Thymus (tissue), 14 donors: ENCODE measurements around the gene RHOJ. TPM values are rescaled to one million over a fixed set of nuclear protein-coding genes. Genes with fewer than 3 reads are reported as not detected.
"Not testable (repeated sequence)": the region's sequence is repeated elsewhere in the genome, so short reads cannot be mapped to it uniquely, and the experiment has no call there.

Source experiments
- DNase-seq, 9 donors: peaks; one replicate each; pipeline ENCODE4 v3.0.0-alpha.2; 2013; ENCODE audit warnings: low spot score in 9 of 9, low read depth in 6 of 9, missing footprints in 1 of 9
- H3K27ac ChIP-seq, 2 donors: one replicate each; pipeline ENCODE4 v1.5.1; 2013; ENCODE audit warnings: control low read depth in 1 of 2, low read depth in 1 of 2, low read length in 1 of 2, mild to moderate bottlenecking in 1 of 2, moderate library complexity in 1 of 2
- H3K27me3 ChIP-seq, 2 donors: one replicate each; pipeline ENCODE4 v1.5.1; 2013; ENCODE audit warnings: low read length in 1 of 2; ENCODE audit not compliant: control insufficient read depth in 2 of 2, insufficient read depth in 1 of 2
- H3K36me3 ChIP-seq, 2 donors: one replicate each; pipeline ENCODE4 v1.5.1; 2013; ENCODE audit warnings: low read length in 1 of 2, mild to moderate bottlenecking in 1 of 2, moderate library complexity in 1 of 2; ENCODE audit not compliant: control insufficient read depth in 2 of 2, insufficient read depth in 2 of 2
- H3K4me1 ChIP-seq, 2 donors: one replicate each; pipeline ENCODE4 v1.5.1; 2013; ENCODE audit warnings: low read length in 2 of 2; ENCODE audit not compliant: control insufficient read depth in 2 of 2, insufficient read depth in 2 of 2
- H3K4me3 ChIP-seq, 2 donors: one replicate each; pipeline ENCODE4 v1.5.1; 2013; ENCODE audit warnings: low read length in 2 of 2, control low read depth in 1 of 2, mild to moderate bottlenecking in 1 of 2
- H3K9me3 ChIP-seq, 2 donors: one replicate each; pipeline ENCODE4 v1.5.1; 2013; ENCODE audit warnings: low read length in 1 of 2, mild to moderate bottlenecking in 1 of 2; ENCODE audit not compliant: control insufficient read depth in 2 of 2, insufficient read depth in 1 of 2
- WGBS: extraction: QIAGEN DNeasy Blood & Tissue Kit; methylation state at CpG from one replicate; pipeline ENCODE4 v1.1.7; 2013; 5-methylcytosine and 5-hydroxymethylcytosine counted together
- long read RNA-seq, 10 donors: transcript quantifications; one replicate each; lab custom pipeline, GENCODE V29; 2026
- polyA plus RNA-seq: library from polyadenylated mRNA; stranded (reverse); fragments of 200-250 nt; gene quantifications from one replicate; pipeline ENCODE4 v1.2.3, GENCODE V29; 2013
- total RNA-seq: library from RNA; stranded (reverse); fragments of 120-200 nt; gene quantifications from one replicate; pipeline ENCODE4 v1.2.4, GENCODE V29; 2013
- donor health status: healthy.

The RHOJ gene
- total RNA-seq = 1.0 TPM
- 6.0 TPM for polyA plus RNA-seq
- long read RNA-seq, donor 1 = 0 reads
- long read RNA-seq, donor 2 = 0 reads
- long read RNA-seq, donor 3, partial matches to known transcripts = 0 of 1 reads
- long read RNA-seq, donor 3, other reads (novel, unspliced or antisense) = 0 of 1 reads
- long read RNA-seq, donor 4, partial matches to known transcripts = 0 of 1 reads
- long read RNA-seq, donor 4, other reads (novel, unspliced or antisense) = 0 of 1 reads
- long read RNA-seq, donor 5, partial matches to known transcripts = 0 of 4 reads
- long read RNA-seq, donor 5, other reads (novel, unspliced or antisense) = 0 of 4 reads
- long read RNA-seq, donor 6, partial matches to known transcripts = 0 of 5 reads
- long read RNA-seq, donor 6, other reads (novel, unspliced or antisense) = 0 of 5 reads
- long read RNA-seq, donor 7, partial matches to known transcripts = 0 of 2 reads
- long read RNA-seq, donor 7, other reads (novel, unspliced or antisense) = 0 of 2 reads
- long read RNA-seq, donor 8, partial matches to known transcripts = 0 of 4 reads
- long read RNA-seq, donor 8, other reads (novel, unspliced or antisense) = 0 of 4 reads
- long read RNA-seq, donor 9 = 0 reads
- long read RNA-seq, donor 10, partial matches to known transcripts = 0 of 2 reads
- long read RNA-seq, donor 10, other reads (novel, unspliced or antisense) = 0 of 2 reads

DNA sequence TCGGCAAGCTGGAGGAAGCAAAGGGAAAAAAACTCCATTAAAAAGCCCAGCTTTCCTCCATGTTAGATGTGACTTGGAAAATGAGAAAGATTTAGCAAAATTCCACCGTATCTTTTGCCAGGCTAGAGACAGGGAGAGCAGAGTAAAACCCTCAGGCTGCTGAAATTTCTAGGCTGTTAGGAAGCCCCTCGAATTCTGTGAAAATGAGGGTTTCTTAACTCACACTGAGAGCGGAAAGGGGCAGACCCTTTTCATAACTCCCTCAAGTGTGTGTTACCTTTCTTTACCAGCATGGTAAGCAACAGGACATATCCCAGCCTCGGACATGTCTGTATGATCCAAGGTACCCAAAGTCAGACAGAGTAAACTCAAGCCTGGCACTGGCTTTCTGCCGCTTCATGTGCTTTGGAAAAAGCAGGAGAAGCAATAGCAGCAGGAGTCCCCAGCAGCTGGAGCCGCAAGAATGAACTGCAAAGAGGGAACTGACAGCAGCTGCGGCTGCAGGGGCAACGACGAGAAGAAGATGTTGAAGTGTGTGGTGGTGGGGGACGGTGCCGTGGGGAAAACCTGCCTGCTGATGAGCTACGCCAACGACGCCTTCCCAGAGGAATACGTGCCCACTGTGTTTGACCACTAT, at the start of gene RHOJ:
Gene RHOJ, plus strand, starts transcription at position 37 of the 637 bp plus-strand sequence. Its CDS starts 427 bp downstream, at position 464.
- H3K9me3 ChIP-seq = no peaks in the 10 kb centered on the region
- H3K4me1 ChIP-seq = no peaks in the 10 kb centered on the region
- WGBS = 11% methylated on average over 16 of the region's 16 CpGs
- peak within 1 kb of the TSS in 1 of 2 donors; percentile 2 for H3K4me3 ChIP-seq
- peak in 1 of 9 donors; percentile 1 for DNase-seq
- H3K36me3 ChIP-seq = no peaks in the 10 kb centered on the region
- peak within 1 kb of the TSS; percentile 49 to 75 for H3K27ac ChIP-seq
- H3K27me3 ChIP-seq = peaks cover 0 to 4% of the 10 kb centered on the region in 2 donors

DNA sequence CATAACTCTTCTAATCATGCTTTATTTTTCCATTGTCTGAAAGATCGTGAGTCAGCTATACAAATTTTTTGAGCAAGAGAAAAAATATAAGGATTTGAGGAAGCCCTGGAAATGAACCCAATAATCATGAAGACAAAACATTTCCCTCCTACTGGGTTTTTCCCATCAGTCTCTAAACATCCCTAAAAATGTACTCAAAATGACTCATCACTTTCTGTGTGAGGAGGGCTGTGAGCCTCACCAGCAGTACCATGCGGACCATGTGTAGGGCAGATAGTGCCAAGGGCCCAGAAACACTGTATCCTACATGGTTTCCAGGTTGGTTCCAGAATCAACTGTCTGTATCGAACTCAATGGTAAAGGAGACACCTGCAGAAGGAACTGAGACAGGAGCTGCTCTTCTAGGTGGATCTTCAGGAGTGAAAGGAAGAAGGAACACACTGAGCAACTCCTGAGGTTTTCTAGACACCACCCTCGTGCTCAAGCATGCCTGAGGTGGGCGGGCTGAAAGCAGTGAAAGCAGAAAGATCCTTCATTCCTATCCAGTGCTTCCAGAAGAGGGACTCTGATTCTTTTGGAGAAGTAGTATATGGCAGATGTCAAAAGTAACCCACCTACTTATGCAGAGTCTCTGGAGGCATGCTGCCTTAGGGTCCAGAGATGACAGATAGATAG, 48.6 kb upstream of the RHOJ start:
- WGBS = 71% methylated on average over 5 of the region's 5 CpGs
- no peaks in the 10 kb centered on the region for H3K27me3 ChIP-seq
- no peak overlapping the region for H3K4me3 ChIP-seq

DNA sequence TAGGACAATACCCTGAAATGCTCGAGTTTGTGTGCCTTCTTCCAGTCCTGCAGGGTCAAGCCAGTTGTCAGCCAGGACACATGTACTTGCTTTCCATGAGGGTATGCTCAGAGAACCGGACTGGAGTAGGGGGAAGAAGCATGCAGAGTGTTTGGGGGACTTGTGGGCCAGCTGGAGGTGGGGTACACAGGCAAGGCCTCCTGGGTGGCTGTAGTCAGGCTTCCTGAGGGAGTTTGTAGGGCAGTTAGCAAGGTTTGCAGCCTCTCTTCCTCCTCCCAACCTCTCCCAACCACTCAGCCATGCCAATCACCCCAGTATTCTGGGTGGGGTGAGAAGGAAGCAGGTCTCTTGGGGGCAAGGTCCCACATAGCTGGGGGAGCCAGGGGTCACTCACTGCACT, 47.0 kb upstream of the RHOJ start:
- H3K4me3 ChIP-seq = no peak overlapping the region
- DNase-seq = no peak
- H3K4me1 ChIP-seq = no peaks in the 10 kb centered on the region
- no peaks in the 10 kb centered on the region for H3K9me3 ChIP-seq
- H3K27ac ChIP-seq = no peak overlapping the region
- H3K36me3 ChIP-seq = no peaks in the 10 kb centered on the region
- 78% methylated on average over 2 of the region's 2 CpGs for WGBS
- H3K27me3 ChIP-seq = no peaks in the 10 kb centered on the region

More for the DNA sequence above, 48.6 kb upstream of the RHOJ start:
- no peaks in the 10 kb centered on the region for H3K4me1 ChIP-seq
- no peak for DNase-seq
- H3K9me3 ChIP-seq = no peaks in the 10 kb centered on the region
- H3K36me3 ChIP-seq = no peaks in the 10 kb centered on the region
- no peak overlapping the region for H3K27ac ChIP-seq

DNA sequence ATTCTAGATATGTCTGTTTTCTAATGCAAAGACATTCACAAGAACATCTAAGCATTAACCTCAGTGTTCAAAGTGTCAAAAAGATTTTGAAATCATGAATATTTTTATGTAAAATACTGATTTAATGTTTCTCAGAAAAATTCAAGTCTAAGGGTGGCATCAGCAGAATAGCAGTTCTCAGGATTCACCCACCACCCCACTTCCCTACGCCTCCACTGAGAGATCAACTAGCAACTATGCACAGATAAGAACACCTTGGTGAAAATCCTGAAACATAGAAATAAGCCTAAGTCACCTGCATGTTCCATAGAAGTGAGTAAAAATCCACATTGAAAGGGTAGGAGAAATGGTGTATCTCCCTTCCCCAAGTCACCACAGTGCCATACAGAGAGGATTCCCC, 40.9 kb upstream of the RHOJ start:
- H3K4me3 ChIP-seq = no peak overlapping the region
- WGBS = 98% methylated on average over 1 of the region's 1 CpG
- H3K4me1 ChIP-seq = no peaks in the 10 kb centered on the region
- no peaks in the 10 kb centered on the region for H3K36me3 ChIP-seq
- H3K9me3 ChIP-seq = no peaks in the 10 kb centered on the region
- DNase-seq = no peak
- no peaks in the 10 kb centered on the region for H3K27me3 ChIP-seq
- H3K27ac ChIP-seq = no peak overlapping the region

DNA sequence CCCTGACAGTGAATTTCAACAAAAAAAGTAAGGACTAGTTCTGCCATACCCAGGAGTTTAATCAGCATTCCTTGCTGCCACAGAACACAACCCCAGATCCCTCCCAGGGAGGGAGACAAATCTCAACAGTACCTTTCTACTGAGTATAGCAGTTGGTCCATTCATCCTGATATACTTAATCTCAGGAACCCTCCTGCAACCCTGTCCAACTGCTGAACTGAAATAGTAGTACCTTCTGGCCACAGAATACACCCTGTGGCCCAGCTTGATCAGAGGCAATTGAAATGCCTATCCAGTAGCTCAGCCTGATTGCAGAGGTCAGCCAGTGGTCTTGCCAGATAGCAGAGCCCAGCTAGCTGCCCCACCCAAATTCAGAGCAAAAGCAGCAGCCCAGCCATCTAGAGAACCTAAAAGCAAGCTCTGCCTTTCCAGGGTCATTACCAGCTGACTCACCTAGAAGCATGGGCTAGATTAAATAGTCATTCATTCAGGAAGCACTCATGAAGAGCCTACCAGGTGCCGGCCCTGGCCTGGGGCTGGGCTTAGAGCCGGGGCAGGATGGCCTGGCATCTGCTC, 40.0 kb upstream of the RHOJ start:
- 95% methylated on average over 2 of the region's 2 CpGs for WGBS
- Histone ChIP-seq H3K9me3 (no peaks in the 10 kb centered on the region), H3K4me1 (no peaks in the 10 kb centered on the region), H3K36me3 (no peaks in the 10 kb centered on the region), H3K27me3 (no peaks in the 10 kb centered on the region), H3K27ac (no peak overlapping the region), H3K4me3 (no peak overlapping the region)
- no peak for DNase-seq

DNA sequence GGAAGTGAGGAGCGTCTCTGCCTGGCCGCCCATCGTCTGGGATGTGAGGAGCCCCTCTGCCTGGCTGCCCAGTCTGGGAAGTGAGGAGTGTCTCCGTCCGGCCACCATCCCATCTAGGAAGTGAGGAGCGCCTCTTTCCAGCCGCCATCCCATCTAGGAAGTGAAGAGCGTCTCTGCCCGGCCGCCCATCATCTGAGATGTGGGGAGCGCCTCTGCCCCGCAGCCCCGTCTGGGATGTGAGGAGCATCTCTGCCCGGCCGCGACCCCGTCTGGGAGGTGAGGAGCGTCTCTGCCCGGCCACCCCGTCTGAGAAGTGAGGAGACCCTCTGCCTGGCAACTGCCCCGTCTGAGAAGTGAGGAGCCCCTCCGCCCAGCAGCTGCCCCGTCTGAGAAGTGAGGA, 39.0 kb upstream of the RHOJ start:
- not testable (repeated sequence) for H3K27ac ChIP-seq, H3K4me3 ChIP-seq, DNase-seq, H3K27me3 ChIP-seq, H3K36me3 ChIP-seq, H3K4me1 ChIP-seq, H3K9me3 ChIP-seq
- WGBS = 97% methylated on average over 21 of the region's 23 CpGs

DNA sequence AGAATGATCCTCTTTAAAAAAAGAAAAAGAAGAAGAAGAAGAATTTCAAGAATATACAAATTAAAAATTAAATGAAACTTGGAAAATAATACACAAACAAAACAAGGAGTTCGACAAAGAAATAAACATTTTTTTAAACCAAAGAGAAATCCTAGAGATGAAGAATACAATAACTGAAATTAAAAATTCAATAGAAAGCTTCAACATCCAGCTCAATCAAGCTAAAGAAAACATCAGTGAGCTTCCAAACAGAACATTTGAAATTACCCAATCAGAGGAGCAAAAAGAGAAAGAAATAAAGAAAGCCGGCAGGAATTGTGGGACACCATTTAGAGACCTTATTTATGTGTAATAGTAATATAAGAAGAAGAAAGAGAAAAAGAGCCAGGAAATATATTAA, 37.2 kb upstream of the RHOJ start:
- H3K4me1 ChIP-seq = no peaks in the 10 kb centered on the region
- no peak overlapping the region for H3K27ac ChIP-seq
- DNase-seq = no peak
- H3K36me3 ChIP-seq = no peaks in the 10 kb centered on the region
- no peak overlapping the region for H3K4me3 ChIP-seq
- H3K27me3 ChIP-seq = no peaks in the 10 kb centered on the region
- no peaks in the 10 kb centered on the region for H3K9me3 ChIP-seq
- WGBS = 99% methylated on average over 2 of the region's 2 CpGs

DNA sequence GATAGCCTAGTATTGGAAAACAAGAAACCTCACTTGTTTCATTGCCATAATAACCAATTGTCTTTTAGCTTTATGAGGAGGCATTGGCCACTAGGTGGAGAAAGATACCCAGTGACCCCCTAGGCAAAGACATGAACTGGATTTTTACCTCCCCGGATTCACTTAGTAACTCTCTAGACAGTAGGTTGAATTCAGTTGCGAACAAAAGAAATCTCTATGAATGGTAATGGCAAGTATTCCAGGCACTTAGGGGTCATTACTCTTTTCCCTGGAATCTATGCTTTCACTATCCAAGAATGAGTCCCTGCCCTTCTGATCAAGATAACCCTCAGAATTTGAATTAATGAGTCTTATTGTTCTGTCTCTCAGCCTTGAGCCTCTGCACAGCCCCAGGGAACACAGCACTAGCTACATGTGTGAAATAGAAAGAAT, 29.5 kb upstream of the RHOJ start:
- WGBS = 42% methylated on average over 2 of the region's 2 CpGs
- no peaks in the 10 kb centered on the region for H3K27me3 ChIP-seq
- H3K27ac ChIP-seq = no peak overlapping the region
- H3K4me3 ChIP-seq = no peak overlapping the region
- peak in 3 of 9 donors; percentile 0 to 9 (median 6) for DNase-seq
- no peaks in the 10 kb centered on the region for H3K4me1 ChIP-seq
- H3K36me3 ChIP-seq = no peaks in the 10 kb centered on the region
- H3K9me3 ChIP-seq = no peaks in the 10 kb centered on the region
